Astrocyte (in vitro differentiated cells and primary cell): ENCODE results near the gene CTSZ. TPM values are rescaled to one million over a fixed set of nuclear protein-coding genes. Genes with fewer than 3 reads are reported as not detected.

Source experiments
- DNase-seq: peaks from one replicate; pipeline ENCODE4 v3.0.0-alpha.2; 2010; ENCODE audit warnings: low read depth
- FAIRE-seq: peaks from 2 replicates; lab custom pipeline; 2011; peaks lifted over from hg19 to GRCh38; lab: Jason Lieb, UNC
- H2AFZ ChIP-seq: 2 replicates; pipeline ENCODE4 v1.6.0; 2012; ENCODE audit warnings: low read depth, low read length, inconsistent platforms
- H3K27ac ChIP-seq: 2 replicates; pipeline ENCODE4 v1.5.1; 2011; ENCODE audit warnings: low read depth, low read length, inconsistent platforms
- H3K27me3 ChIP-seq: 2 replicates; pipeline ENCODE4 v1.6.0; 2011; ENCODE audit warnings: low read length, inconsistent platforms; ENCODE audit not compliant: insufficient read depth
- H3K36me3 ChIP-seq: 2 replicates; pipeline ENCODE4 v1.5.1; 2011; ENCODE audit warnings: low read length, inconsistent platforms; ENCODE audit not compliant: insufficient read depth
- H3K4me1 ChIP-seq: 2 replicates; pipeline ENCODE4 v1.5.1; 2011; ENCODE audit warnings: low read length, inconsistent platforms; ENCODE audit not compliant: insufficient read depth
- H3K4me2 ChIP-seq: 2 replicates; pipeline ENCODE4 v1.6.0; 2012; ENCODE audit warnings: low read length, inconsistent platforms
- H3K4me3 ChIP-seq: 2 replicates; pipeline ENCODE4 v1.5.1; 2011; ENCODE audit warnings: low read depth, mild to moderate bottlenecking, low read length, inconsistent platforms; ENCODE audit not compliant: insufficient read depth
- H3K79me2 ChIP-seq: 2 replicates; pipeline ENCODE4 v1.6.0; 2012; ENCODE audit warnings: mild to moderate bottlenecking, low read length, inconsistent platforms; ENCODE audit not compliant: insufficient read depth
- H3K9ac ChIP-seq: 2 replicates; pipeline ENCODE4 v1.6.0; 2012; ENCODE audit warnings: mild to moderate bottlenecking, low read length, inconsistent platforms
- H3K9me3 ChIP-seq: 2 replicates; pipeline ENCODE4 v1.5.1; 2012; ENCODE audit warnings: low read depth, mild to moderate bottlenecking, low read length, inconsistent platforms; ENCODE audit not compliant: insufficient read depth
- H4K20me1 ChIP-seq: 2 replicates; pipeline ENCODE4 v1.6.0; 2012; ENCODE audit warnings: low read length, inconsistent platforms; ENCODE audit not compliant: insufficient read depth
- H3K27ac Mint-ChIP-seq: one replicate; pipeline ENCODE4 v1.8.0; 2021; ENCODE audit warnings: mild to moderate bottlenecking, mixed read lengths; ENCODE audit not compliant: unreplicated experiment
- H3K27me3 Mint-ChIP-seq: one replicate; pipeline ENCODE4 v1.8.0; 2021; ENCODE audit warnings: low read depth, mixed read lengths; ENCODE audit not compliant: unreplicated experiment
- H3K36me3 Mint-ChIP-seq: one replicate; pipeline ENCODE4 v1.8.0; 2021; ENCODE audit warnings: low read depth, mixed read lengths; ENCODE audit not compliant: unreplicated experiment
- H3K4me1 Mint-ChIP-seq: one replicate; pipeline ENCODE4 v1.8.0; 2021; ENCODE audit warnings: low read depth, mixed read lengths; ENCODE audit not compliant: unreplicated experiment
- H3K4me3 Mint-ChIP-seq: one replicate; pipeline ENCODE4 v1.8.0; 2021; ENCODE audit warnings: mild to moderate bottlenecking, moderate library complexity, mixed read lengths; ENCODE audit not compliant: unreplicated experiment
- H3K9me3 Mint-ChIP-seq: one replicate; pipeline ENCODE4 v1.8.0; 2021; ENCODE audit warnings: mild to moderate bottlenecking, mixed read lengths; ENCODE audit not compliant: unreplicated experiment
- CTCF ChIP-seq: IDR thresholded peaks from 2 replicates; pipeline ENCODE4 v1.5.1; 2011; ENCODE audit warnings: low read depth, mild to moderate bottlenecking, inconsistent platforms, low read length, moderate library complexity; ENCODE audit not compliant: insufficient read depth
- EZH2 ChIP-seq: IDR thresholded peaks from 2 replicates; pipeline ENCODE4 v1.6.1; 2012; ENCODE audit warnings: mild to moderate bottlenecking, low read length, inconsistent platforms; ENCODE audit not compliant: insufficient read depth
- total RNA-seq: library from RNA; stranded (reverse); gene quantifications from 2 replicates; pipeline ENCODE4 v1.2.1, GENCODE V29; 2021

The CTSZ gene
- total RNA-seq, 1 donor from 2014 or later: 112 TPM

- no peak for FAIRE-seq
- Mint-ChIP-seq H3K27me3 (no peaks in the 10 kb centered on the region), H3K4me1 (peaks cover 5% of the 10 kb centered on the region), H3K9me3 (no peaks in the 10 kb centered on the region), H3K4me3 (no peak overlapping the region), H3K27ac (peak overlapping the region; percentile 48), H3K36me3 (peaks cover 18% of the 10 kb centered on the region)
- Histone ChIP-seq H3K4me3 (no peak overlapping the region), H3K4me2 (no peak overlapping the region), H3K27ac (no peak overlapping the region), H3K79me2 (no peaks in the 10 kb centered on the region), H2AFZ (no peak overlapping the region), H3K9me3 (no peaks in the 10 kb centered on the region), H4K20me1 (peaks cover 3% of the 10 kb centered on the region), H3K4me1 (no peaks in the 10 kb centered on the region), H3K27me3 (no peaks in the 10 kb centered on the region), H3K36me3 (peaks cover 56% of the 10 kb centered on the region), H3K9ac (no peak overlapping the region)
- DNase-seq: no peak
- TF ChIP-seq EZH2: no peak
- TF ChIP-seq CTCF: no peak
Measured at GRCh38 chr20:58995461-58996225, 11.4 kb downstream of the CTSZ start.

GRCh38 chr20:58994390-58995159 lies 12.5 kb downstream of the CTSZ start:
- H2AFZ ChIP-seq: no peak overlapping the region
- no peak overlapping the region for H3K27ac ChIP-seq
- peaks cover 57% of the 10 kb centered on the region for H3K36me3 ChIP-seq
- H3K4me1 ChIP-seq: no peaks in the 10 kb centered on the region
- H3K79me2 ChIP-seq: no peaks in the 10 kb centered on the region
- Mint-ChIP-seq H3K36me3 (peaks cover 12% of the 10 kb centered on the region), H3K27me3 (no peaks in the 10 kb centered on the region), H3K27ac (no peak overlapping the region), H3K4me3 (no peak overlapping the region), H3K4me1 (peaks cover 5% of the 10 kb centered on the region), H3K9me3 (no peaks in the 10 kb centered on the region)
- TF ChIP-seq EZH2 (no peak), CTCF (no peak)
- H3K27me3 ChIP-seq: no peaks in the 10 kb centered on the region
- H3K4me2 ChIP-seq: no peak overlapping the region
- no peak overlapping the region for H3K9ac ChIP-seq
- FAIRE-seq (no peak), DNase-seq (no peak)
- H3K4me3 ChIP-seq: no peak overlapping the region
- peaks cover 3% of the 10 kb centered on the region for H4K20me1 ChIP-seq
- H3K9me3 ChIP-seq: no peaks in the 10 kb centered on the region
